Measurements from ENCODE around the gene ZSCAN5B.

GRCh38 chr19:56191711-56192110 lies 5.9 kb downstream of the ZSCAN5B start:
- TF ChIP-seq ZNF695 (CRISPR knock-in tag; IDR thresholded peaks at IDR 0.05) (no peak), MLX (CRISPR knock-in tag; conservative IDR thresholded peaks at IDR 0.05) (no peak), MCM3 (IDR thresholded peaks at IDR 0.05) (no peak), THRAP3 (IDR thresholded peaks at IDR 0.05; ENCODE audit: borderline replicate concordance) (no peak), PHTF2 (CRISPR knock-in tag; IDR thresholded peaks at IDR 0.05) (no peak), HCFC1 (IDR thresholded peaks at IDR 0.05; ENCODE audit: low read depth, low read length) (no peak)
- TF ChIP-seq, protein P1, sequence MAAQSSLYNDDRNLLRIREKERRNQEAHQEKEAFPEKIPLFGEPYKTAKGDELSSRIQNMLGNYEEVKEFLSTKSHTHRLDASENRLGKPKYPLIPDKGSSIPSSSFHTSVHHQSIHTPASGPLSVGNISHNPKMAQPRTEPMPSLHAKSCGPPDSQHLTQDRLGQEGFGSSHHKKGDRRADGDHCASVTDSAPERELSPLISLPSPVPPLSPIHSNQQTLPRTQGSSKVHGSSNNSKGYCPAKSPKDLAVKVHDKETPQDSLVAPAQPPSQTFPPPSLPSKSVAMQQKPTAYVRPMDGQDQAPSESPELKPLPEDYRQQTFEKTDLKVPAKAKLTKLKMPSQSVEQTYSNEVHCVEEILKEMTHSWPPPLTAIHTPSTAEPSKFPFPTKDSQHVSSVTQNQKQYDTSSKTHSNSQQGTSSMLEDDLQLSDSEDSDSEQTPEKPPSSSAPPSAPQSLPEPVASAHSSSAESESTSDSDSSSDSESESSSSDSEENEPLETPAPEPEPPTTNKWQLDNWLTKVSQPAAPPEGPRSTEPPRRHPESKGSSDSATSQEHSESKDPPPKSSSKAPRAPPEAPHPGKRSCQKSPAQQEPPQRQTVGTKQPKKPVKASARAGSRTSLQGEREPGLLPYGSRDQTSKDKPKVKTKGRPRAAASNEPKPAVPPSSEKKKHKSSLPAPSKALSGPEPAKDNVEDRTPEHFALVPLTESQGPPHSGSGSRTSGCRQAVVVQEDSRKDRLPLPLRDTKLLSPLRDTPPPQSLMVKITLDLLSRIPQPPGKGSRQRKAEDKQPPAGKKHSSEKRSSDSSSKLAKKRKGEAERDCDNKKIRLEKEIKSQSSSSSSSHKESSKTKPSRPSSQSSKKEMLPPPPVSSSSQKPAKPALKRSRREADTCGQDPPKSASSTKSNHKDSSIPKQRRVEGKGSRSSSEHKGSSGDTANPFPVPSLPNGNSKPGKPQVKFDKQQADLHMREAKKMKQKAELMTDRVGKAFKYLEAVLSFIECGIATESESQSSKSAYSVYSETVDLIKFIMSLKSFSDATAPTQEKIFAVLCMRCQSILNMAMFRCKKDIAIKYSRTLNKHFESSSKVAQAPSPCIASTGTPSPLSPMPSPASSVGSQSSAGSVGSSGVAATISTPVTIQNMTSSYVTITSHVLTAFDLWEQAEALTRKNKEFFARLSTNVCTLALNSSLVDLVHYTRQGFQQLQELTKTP (IDR thresholded peaks at IDR 0.05; ENCODE audit: low read depth in 1 of 2, partially characterized antibody in 2 of 2) = no peak
